Neural cell (in vitro differentiated cells): ENCODE measurements around the gene SRCIN1. TPM values are rescaled to one million over a fixed set of nuclear protein-coding genes. Genes with fewer than 3 reads are reported as not detected.

Experiments
- H2AFZ ChIP-seq: fragments of 200-600, 300-800 bp; sonication (generic), shearing (Covaris generic); 2 replicates; pipeline ENCODE4 v1.6.0; 2014; ENCODE audit warnings: low read depth, mild to moderate bottlenecking, antibody characterized with exemption, low read length, moderate library complexity
- H3F3A ChIP-seq: fragments of 200-600 bp; shearing (Covaris generic); 2 replicates; pipeline ENCODE4 v1.6.1; 2016; ENCODE audit warnings: mild to moderate bottlenecking, moderate library complexity, mixed read lengths, antibody characterized with exemption, low read length; ENCODE audit not compliant: insufficient read depth, poor library complexity, severe bottlenecking
- H3K27ac ChIP-seq: fragments of 200-600, 300-800 bp; sonication (generic), shearing (Covaris generic); 2 replicates; pipeline ENCODE4 v1.5.1; 2014; ENCODE audit warnings: mild to moderate bottlenecking, low read length, moderate library complexity
- H3K27me3 ChIP-seq: fragments of 300-800, 200-600 bp; sonication (generic), shearing (Covaris generic); 2 replicates; pipeline ENCODE4 v1.6.0; 2014; ENCODE audit warnings: mild to moderate bottlenecking, low read depth, low read length, moderate library complexity; ENCODE audit not compliant: insufficient read depth
- H3K36me3 ChIP-seq: fragments of 300-800, 200-600 bp; sonication (generic), shearing (Covaris generic); 2 replicates; pipeline ENCODE4 v1.5.1; 2014; ENCODE audit warnings: mild to moderate bottlenecking, antibody characterized with exemption, low read length, moderate library complexity; ENCODE audit not compliant: insufficient read depth
- H3K4me2 ChIP-seq: fragments of 300-800, 200-600 bp; sonication (generic), shearing (Covaris generic); 2 replicates; pipeline ENCODE4 v1.6.0; 2014; ENCODE audit warnings: mild to moderate bottlenecking, low read length
- H3K4me3 ChIP-seq: fragments of 300-800, 200-600 bp; sonication (generic), shearing (Covaris generic); 2 replicates; pipeline ENCODE4 v1.5.1; 2014; ENCODE audit warnings: mild to moderate bottlenecking, low read length, moderate library complexity
- H3K79me2 ChIP-seq: fragments of 200-600 bp; shearing (Covaris generic); replicated peaks from 2 replicates; pipeline ENCODE4 v1.6.0; 2014; ENCODE audit warnings: mild to moderate bottlenecking, low read length, moderate library complexity; ENCODE audit not compliant: insufficient read depth
- H3K9ac ChIP-seq: fragments of 300-800, 200-600 bp; sonication (generic), shearing (Covaris generic); 2 replicates; pipeline ENCODE4 v1.6.1; 2016; ENCODE audit warnings: mild to moderate bottlenecking, low read length, mixed read lengths
- H3K9me2 ChIP-seq: fragments of 200-600 bp; shearing (Covaris generic); 2 replicates; pipeline ENCODE4 v1.6.1; 2016; ENCODE audit warnings: mild to moderate bottlenecking, low read length, mixed read lengths; ENCODE audit not compliant: insufficient read depth
- H3K9me3 ChIP-seq: fragments of 200-600, 300-800 bp; sonication (generic), shearing (Covaris generic); 2 replicates; pipeline ENCODE4 v1.6.1; 2016; ENCODE audit warnings: mild to moderate bottlenecking, mixed run types, low read length, moderate library complexity, mixed read lengths
- H4K20me1 ChIP-seq: fragments of 200-600 bp; shearing (Covaris generic); 2 replicates; pipeline ENCODE4 v1.6.1; 2016; ENCODE audit warnings: mild to moderate bottlenecking, mixed run types; ENCODE audit not compliant: insufficient read depth
- EP300 ChIP-seq: fragments of 450-650 bp; conservative IDR thresholded peaks from 2 replicates; pipeline ENCODE4 v1.6.1; 2014; ENCODE audit warnings: antibody characterized with exemption, mild to moderate bottlenecking, moderate library complexity; ENCODE audit not compliant: poor library complexity, severe bottlenecking
- EZH2 ChIP-seq: fragments of 200-600, 300-800 bp; shearing (Covaris generic), sonication (generic); IDR thresholded peaks from 2 replicates; pipeline ENCODE4 v1.6.1; 2014; ENCODE audit warnings: antibody characterized with exemption, low read length, borderline replicate concordance, mild to moderate bottlenecking; ENCODE audit not compliant: insufficient read depth, poor library complexity, severe bottlenecking
- MXI1 ChIP-seq: fragments of 450-650 bp; conservative IDR thresholded peaks from 2 replicates; pipeline ENCODE4 v1.6.1; 2014; ENCODE audit warnings: antibody characterized with exemption, mild to moderate bottlenecking; ENCODE audit not compliant: poor library complexity, severe bottlenecking
- POLR2AphosphoS5 ChIP-seq: IDR thresholded peaks from 2 replicates; pipeline ENCODE4 v1.6.1; 2012
- RAD21 ChIP-seq: fragments of 450-650 bp; conservative IDR thresholded peaks from 2 replicates; pipeline ENCODE4 v1.6.1; 2014; ENCODE audit warnings: antibody characterized with exemption, mild to moderate bottlenecking, moderate library complexity
- REST ChIP-seq: IDR thresholded peaks from 2 replicates; pipeline ENCODE4 v1.6.1; 2012; ENCODE audit warnings: borderline replicate concordance
- SMC3 ChIP-seq: fragments of 450-650 bp; conservative IDR thresholded peaks from 2 replicates; pipeline ENCODE4 v1.6.1; 2014; ENCODE audit warnings: antibody characterized with exemption, mild to moderate bottlenecking, moderate library complexity; ENCODE audit not compliant: poor library complexity
- TAF1 ChIP-seq: IDR thresholded peaks from 2 replicates; pipeline ENCODE4 v1.6.1; 2012; ENCODE audit warnings: low read depth
- polyA plus RNA-seq: library from polyadenylated mRNA; depleted of rRNA; stranded (reverse); fragments of >200 nt; gene quantifications from 2 replicates; pipeline ENCODE4 v1.2.3, GENCODE V29; 2014
- TF ChIP-seq, protein P1 (sequence below): fragments of 450-650 bp; IDR thresholded peaks from 2 replicates; pipeline ENCODE4 v1.5.1; 2014; ENCODE audit warnings: antibody characterized with exemption, mild to moderate bottlenecking, moderate library complexity; ENCODE audit not compliant: poor library complexity, severe bottlenecking

SRCIN1 gene
- polyA plus RNA-seq, 1 donor from 2014 or later: 18.0 TPM

DNA sequence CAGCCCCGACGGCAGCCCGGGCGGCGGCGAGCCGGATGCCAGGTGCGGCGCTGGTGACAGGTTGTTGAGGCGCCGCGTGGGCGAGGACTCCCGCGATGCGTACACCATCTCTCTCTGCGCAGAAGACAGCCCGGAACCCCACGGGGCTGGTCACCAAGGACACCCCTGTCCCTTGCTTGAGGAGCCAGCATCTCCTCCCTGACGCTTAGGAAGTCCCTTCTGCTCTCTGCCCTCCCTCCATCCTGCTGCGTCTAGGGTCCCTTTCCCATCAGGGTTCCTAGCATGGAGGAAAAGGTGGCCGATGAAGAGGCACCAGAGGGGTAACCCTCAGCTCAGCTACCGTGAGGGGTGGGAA, 43.6 kb downstream of the SRCIN1 start:
- Histone ChIP-seq H3K27me3 (peaks cover 23% of the 10 kb centered on the region), H3K4me3 (no peak overlapping the region), H2AFZ (no peak overlapping the region), H3K9me3 (no peaks in the 10 kb centered on the region), H3K36me3 (no peaks in the 10 kb centered on the region), H3K27ac (no peak overlapping the region), H3K79me2 (no peaks in the 10 kb centered on the region), H3F3A (peaks cover 6% of the 10 kb centered on the region), H3K4me2 (no peak overlapping the region), H4K20me1 (peaks cover 13% of the 10 kb centered on the region), H3K9ac (no peak overlapping the region), H3K9me2 (no peaks in the 10 kb centered on the region)
- TF ChIP-seq RAD21 (no peak), EP300 (no peak), TAF1 (no peak), REST (no peak), MXI1 (no peak), EZH2 (no peak), SMC3 (no peak), POLR2AphosphoS5 (no peak)
- TF ChIP-seq, protein P1, sequence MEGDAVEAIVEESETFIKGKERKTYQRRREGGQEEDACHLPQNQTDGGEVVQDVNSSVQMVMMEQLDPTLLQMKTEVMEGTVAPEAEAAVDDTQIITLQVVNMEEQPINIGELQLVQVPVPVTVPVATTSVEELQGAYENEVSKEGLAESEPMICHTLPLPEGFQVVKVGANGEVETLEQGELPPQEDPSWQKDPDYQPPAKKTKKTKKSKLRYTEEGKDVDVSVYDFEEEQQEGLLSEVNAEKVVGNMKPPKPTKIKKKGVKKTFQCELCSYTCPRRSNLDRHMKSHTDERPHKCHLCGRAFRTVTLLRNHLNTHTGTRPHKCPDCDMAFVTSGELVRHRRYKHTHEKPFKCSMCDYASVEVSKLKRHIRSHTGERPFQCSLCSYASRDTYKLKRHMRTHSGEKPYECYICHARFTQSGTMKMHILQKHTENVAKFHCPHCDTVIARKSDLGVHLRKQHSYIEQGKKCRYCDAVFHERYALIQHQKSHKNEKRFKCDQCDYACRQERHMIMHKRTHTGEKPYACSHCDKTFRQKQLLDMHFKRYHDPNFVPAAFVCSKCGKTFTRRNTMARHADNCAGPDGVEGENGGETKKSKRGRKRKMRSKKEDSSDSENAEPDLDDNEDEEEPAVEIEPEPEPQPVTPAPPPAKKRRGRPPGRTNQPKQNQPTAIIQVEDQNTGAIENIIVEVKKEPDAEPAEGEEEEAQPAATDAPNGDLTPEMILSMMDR: no peak

- H3K9me3 ChIP-seq: no peaks in the 10 kb centered on the region
- H3K79me2 ChIP-seq: no peaks in the 10 kb centered on the region
- H3K27ac ChIP-seq: no peak overlapping the region
- TF ChIP-seq EP300: no peak
- TF ChIP-seq MXI1: no peak
- no peak for TF ChIP-seq REST
- TF ChIP-seq, protein P1: no peak
- no peak for TF ChIP-seq EZH2
- TF ChIP-seq TAF1: no peak
- TF ChIP-seq SMC3: no peak
- TF ChIP-seq POLR2AphosphoS5: no peak
- no peak for TF ChIP-seq RAD21
- H3K4me2 ChIP-seq: no peak overlapping the region
- peaks cover 13% of the 10 kb centered on the region for H4K20me1 ChIP-seq
- peaks cover 23% of the 10 kb centered on the region for H3K27me3 ChIP-seq
- H2AFZ ChIP-seq: no peak overlapping the region
- H3K36me3 ChIP-seq: no peaks in the 10 kb centered on the region
- H3K9ac ChIP-seq: no peak overlapping the region
- no peak overlapping the region for H3K4me3 ChIP-seq
- H3F3A ChIP-seq: peaks cover 6% of the 10 kb centered on the region
- no peaks in the 10 kb centered on the region for H3K9me2 ChIP-seq
Measured at GRCh38 chr17:38561416-38562214, 44.1 kb downstream of the SRCIN1 start.
